Transverse colon (tissue), 4 donors: ENCODE measurements around the gene BFSP2. TPM values are rescaled to one million over a fixed set of nuclear protein-coding genes. Genes with fewer than 3 reads are reported as not detected.

ENCODE experiments used
- DNase-seq: peaks from one replicate; pipeline ENCODE4 v3.0.0-alpha.2; 2019
- H3K27ac ChIP-seq, 4 donors: fragments of 200-600 bp; sonication (generic); 2 replicates each; pipeline ENCODE4 v1.5.1; 2016 to 2018; ENCODE audit warnings: inconsistent platforms in 4 of 4
- H3K27me3 ChIP-seq: fragments of 200-600 bp; sonication (generic); 2 replicates; pipeline ENCODE4 v1.5.1; 2017; ENCODE audit warnings: inconsistent platforms
- H3K36me3 ChIP-seq, 4 donors: fragments of 200-600 bp; sonication (generic); 2 replicates each; pipeline ENCODE4 v1.5.1; 2017 to 2019; ENCODE audit warnings: inconsistent platforms in 4 of 4
- H3K4me1 ChIP-seq, 4 donors: fragments of 200-600 bp; sonication (generic); 2 replicates each; pipeline ENCODE4 v1.5.1; 2017 to 2020; ENCODE audit warnings: inconsistent platforms in 4 of 4
- H3K4me3 ChIP-seq, 4 donors: fragments of 200-600 bp; sonication (generic); 1 replicate in 1 of 4; 2 replicates in 3 of 4; pipeline versions ENCODE4 v1.5.1 to v1.6.1; 2017 to 2019; ENCODE audit warnings: inconsistent platforms in 4 of 4
- H3K9me3 ChIP-seq, 2 donors: fragments of 200-600 bp; sonication (generic); 2 replicates each; pipeline ENCODE4 v1.5.1; 2017 to 2019; ENCODE audit warnings: inconsistent platforms in 2 of 2
- CTCF ChIP-seq, 5 experiments: fragments of 200-600 bp in 3 of 5; fragments of 450-650 bp in 2 of 5; sonication (generic) in 3 of 5; IDR thresholded peaks; 1 replicate in 2 of 5; 2 replicates in 3 of 5; pipeline ENCODE4 v1.5.1; 2016 to 2017; ENCODE audit warnings: antibody characterized with exemption in 5 of 5, inconsistent platforms in 3 of 5, mild to moderate bottlenecking in 2 of 5, moderate library complexity in 1 of 5
- EP300 ChIP-seq: sonication (generic); formaldehyde crosslinking; IDR thresholded peaks from one replicate; pipeline ENCODE4 v1.6.1; 2017; ENCODE audit warnings: antibody characterized with exemption, low read depth
- POLR2A ChIP-seq: fragments of 450-650 bp; IDR thresholded peaks from one replicate; pipeline ENCODE4 v1.6.1; 2016; ENCODE audit warnings: antibody characterized with exemption, mild to moderate bottlenecking, moderate library complexity
- POLR2AphosphoS5 ChIP-seq, 3 donors: sonication (generic); formaldehyde crosslinking; IDR thresholded peaks; one replicate each; pipeline ENCODE4 v1.6.1; 2016; ENCODE audit warnings: antibody characterized with exemption in 3 of 3
- WGBS, 2 donors: methylation state at CpG; one replicate each; pipeline ENCODE4 v1.1.5; 2018; ENCODE audit warnings: low coverage in 1 of 2; 5-methylcytosine and 5-hydroxymethylcytosine counted together
- in situ Hi-C, 4 donors: fragments of 200-750 bp; cut with MboI; loops; one replicate each; pipeline versions ENCODE4 v1.15.0 to v1.15.1; 2017; ENCODE audit warnings: low sequenced_read_pairs in 3 of 4, low pct_ligation_motif_present in 1 of 4, low pct_unique_long_range_greater_than_20kb in 1 of 4
- intact Hi-C: fragments of 100-400 bp; cut with DNase I; formaldehyde crosslinking; loops from one replicate; pipeline ENCODE4 v1.15.1; 2023; ENCODE audit warnings: low total_unique reads
- total RNA-seq, 4 donors: library from RNA; depleted of rRNA; stranded (reverse); fragments of >200 nt; gene quantifications; one replicate each; pipeline ENCODE4 v1.1.0, GENCODE V29; 2016

Gene BFSP2
- total RNA-seq, 4 donors from 2014 or later = not detected

- Histone ChIP-seq H3K4me1 (peaks cover 0 to 21% (median 12%) of the 10 kb centered on the region in 4 donors), H3K27ac (no peak overlapping the region), H3K36me3 (no peaks in the 10 kb centered on the region), H3K9me3 (no peaks in the 10 kb centered on the region), H3K4me3 (no peak overlapping the region), H3K27me3 (no peaks in the 10 kb centered on the region)
- intact Hi-C loops (no loop called here), in situ Hi-C loops (loop anchor here in 2 of 4 donors (10.0 to 25.0 kb wide), 2 partner anchors 111 to 124 kb away; partner anchors contain the start of gene CDV3 (in 1 of the 2))
- TF ChIP-seq POLR2A (no peak), POLR2AphosphoS5 (IDR thresholded peaks at IDR 0.05) (no peak), EP300 (no peak), CTCF (IDR thresholded peaks at IDR 0.05) (no peak)
- 53 to 62% methylated on average over 7 to 8 of the region's 8 CpGs for WGBS, 2 donors
- DNase-seq = no peak
Measured at GRCh38 chr3:133463347-133463860, 63.5 kb downstream of the BFSP2 start.

- Histone ChIP-seq H3K9me3 (no peaks in the 10 kb centered on the region), H3K27me3 (no peaks in the 10 kb centered on the region), H3K4me3 (no peak overlapping the region), H3K4me1 (peaks cover 0 to 15% (median 10%) of the 10 kb centered on the region in 4 donors), H3K27ac (no peak overlapping the region), H3K36me3 (no peaks in the 10 kb centered on the region)
- intact Hi-C loops (no loop called here), in situ Hi-C loops (loop anchor here in 2 of 4 donors (10.0 to 25.0 kb wide), 2 partner anchors 110 to 123 kb away; partner anchors contain the start of gene CDV3 (in 1 of the 2))
- WGBS, 2 donors = 93 to 100% methylated on average over 1 of the region's 1 CpG
- TF ChIP-seq CTCF (IDR thresholded peaks at IDR 0.05) = peak in 2 of 5 experiments; percentile 13 to 16
- no peak for TF ChIP-seq POLR2AphosphoS5 (IDR thresholded peaks at IDR 0.05)
- TF ChIP-seq POLR2A = no peak
- DNase-seq = no peak
Measured at GRCh38 chr3:133464573-133464972, 64.7 kb downstream of the BFSP2 start.

GRCh38 chr3:133466531-133467386 lies 66.9 kb downstream of the BFSP2 start:
- TF ChIP-seq POLR2A = no peak
- Histone ChIP-seq H3K27me3 (no peaks in the 10 kb centered on the region), H3K27ac (peak overlapping the region in 1 of 4 donors; percentile 53), H3K9me3 (no peaks in the 10 kb centered on the region), H3K36me3 (no peaks in the 10 kb centered on the region), H3K4me3 (no peak overlapping the region), H3K4me1 (peaks cover 0 to 2% (median under 1%) of the 10 kb centered on the region in 4 donors)
- in situ Hi-C loops = loop anchor here in 2 of 4 donors (10.0 to 25.0 kb wide), 2 partner anchors 108 to 121 kb away; partner anchors contain the start of gene CDV3 (in 1 of the 2)
- DNase-seq = no peak
- intact Hi-C loops = no loop called here
- 67 to 70% methylated on average over 2 to 12 of the region's 12 CpGs for WGBS, 2 donors

GRCh38 chr3:133467780-133468179 lies 67.9 kb downstream of the BFSP2 start:
- peaks cover 0 to 2% (median 0%) of the 10 kb centered on the region in 4 donors for H3K4me1 ChIP-seq
- WGBS, 2 donors = 92 to 100% methylated on average over 1 to 2 of the region's 2 CpGs
- no peak for DNase-seq
- H3K9me3 ChIP-seq = no peaks in the 10 kb centered on the region
- no peak overlapping the region for H3K4me3 ChIP-seq
- TF ChIP-seq EP300 (no peak), CTCF (IDR thresholded peaks at IDR 0.05) (no peak), POLR2A (no peak), POLR2AphosphoS5 (IDR thresholded peaks at IDR 0.05) (no peak)
- intact Hi-C loops = no loop called here
- no peaks in the 10 kb centered on the region for H3K36me3 ChIP-seq
- in situ Hi-C loops = loop anchor here in 2 of 4 donors (10.0 to 25.0 kb wide), 2 partner anchors 107 to 120 kb away; partner anchors contain the start of gene CDV3 (in 1 of the 2)
- no peaks in the 10 kb centered on the region for H3K27me3 ChIP-seq
- peak overlapping the region in 1 of 4 donors; percentile 53 for H3K27ac ChIP-seq
